ENCODE measurements around the gene IGF1.

Gene IGF1

GRCh38 chr12:102507301-102507700, 26.9 kb upstream of the IGF1 start:
- Mint-ChIP-seq H3K9me3 (peaks cover 5% of the 10 kb centered on the region), H3K27ac (no peak overlapping the region), H3K4me3 (no peak overlapping the region), H3K4me1 (no peaks in the 10 kb centered on the region), H3K36me3 (ENCODE audit: low read depth) (no peaks in the 10 kb centered on the region), H3K27me3 (peaks cover 2% of the 10 kb centered on the region)
- no peak for ATAC-seq
- DNase-seq: no peak

- no peaks in the 10 kb centered on the region for H3K4me1 Mint-ChIP-seq
- H3K36me3 Mint-ChIP-seq (ENCODE audit: low read depth): no peaks in the 10 kb centered on the region
- H3K27ac Mint-ChIP-seq: no peak overlapping the region
- ATAC-seq (no peak), DNase-seq (no peak)
- peaks cover 5% of the 10 kb centered on the region for H3K9me3 Mint-ChIP-seq
- H3K27me3 Mint-ChIP-seq: peaks cover 9% of the 10 kb centered on the region
- H3K4me3 Mint-ChIP-seq: no peak overlapping the region
Observed at GRCh38 chr12:102504871-102505270, 24.5 kb upstream of the IGF1 start.

DNA sequence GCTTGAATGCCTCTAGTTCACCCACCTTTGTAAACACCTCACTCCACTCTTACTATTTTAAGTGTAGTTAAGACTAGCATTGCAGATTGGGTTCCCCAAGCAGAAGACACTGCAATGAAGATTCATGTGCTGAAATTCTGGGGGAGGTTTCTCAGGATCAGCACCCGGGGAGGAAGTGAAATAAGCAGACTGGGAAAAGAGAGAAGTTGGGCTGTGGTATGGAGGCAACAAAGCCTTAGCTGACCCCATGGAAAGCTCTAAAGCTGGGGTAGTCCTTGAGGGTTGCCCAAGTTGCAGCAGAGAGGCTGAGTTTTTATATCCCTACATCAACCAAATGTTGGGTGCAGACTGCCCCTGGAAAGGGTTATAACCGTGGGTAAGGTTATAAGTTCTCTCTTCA, 23.9 kb upstream of the IGF1 start:
- no peaks in the 10 kb centered on the region for H3K36me3 Mint-ChIP-seq (ENCODE audit: low read depth)
- peaks cover 9% of the 10 kb centered on the region for H3K27me3 Mint-ChIP-seq
- peaks cover 5% of the 10 kb centered on the region for H3K9me3 Mint-ChIP-seq
- no peaks in the 10 kb centered on the region for H3K4me1 Mint-ChIP-seq
- ATAC-seq: no peak
- H3K4me3 Mint-ChIP-seq: no peak overlapping the region
- H3K27ac Mint-ChIP-seq: no peak overlapping the region
- DNase-seq: no peak

- Mint-ChIP-seq H3K36me3 (ENCODE audit: low read depth) (no peaks in the 10 kb centered on the region), H3K4me1 (no peaks in the 10 kb centered on the region), H3K27me3 (peaks cover 9% of the 10 kb centered on the region), H3K9me3 (peaks cover 5% of the 10 kb centered on the region), H3K4me3 (no peak overlapping the region), H3K27ac (no peak overlapping the region)
- DNase-seq: no peak
- no peak for ATAC-seq
Observed at GRCh38 chr12:102503831-102504230, 23.5 kb upstream of the IGF1 start.

- Mint-ChIP-seq H3K27me3 (peaks cover 9% of the 10 kb centered on the region), H3K27ac (no peak overlapping the region), H3K9me3 (peaks cover 5% of the 10 kb centered on the region), H3K4me3 (no peak overlapping the region), H3K36me3 (ENCODE audit: low read depth) (no peaks in the 10 kb centered on the region), H3K4me1 (no peaks in the 10 kb centered on the region)
- ATAC-seq: no peak
- DNase-seq: no peak
Observed at GRCh38 chr12:102503056-102503681, 22.8 kb upstream of the IGF1 start.

GRCh38 chr12:102501773-102502172, 21.4 kb upstream of the IGF1 start:
- Mint-ChIP-seq H3K27ac (no peak overlapping the region), H3K27me3 (peaks cover 9% of the 10 kb centered on the region), H3K9me3 (no peaks in the 10 kb centered on the region), H3K4me1 (no peaks in the 10 kb centered on the region), H3K4me3 (no peak overlapping the region), H3K36me3 (ENCODE audit: low read depth) (no peaks in the 10 kb centered on the region)
- ATAC-seq (no peak), DNase-seq (no peak)

DNA sequence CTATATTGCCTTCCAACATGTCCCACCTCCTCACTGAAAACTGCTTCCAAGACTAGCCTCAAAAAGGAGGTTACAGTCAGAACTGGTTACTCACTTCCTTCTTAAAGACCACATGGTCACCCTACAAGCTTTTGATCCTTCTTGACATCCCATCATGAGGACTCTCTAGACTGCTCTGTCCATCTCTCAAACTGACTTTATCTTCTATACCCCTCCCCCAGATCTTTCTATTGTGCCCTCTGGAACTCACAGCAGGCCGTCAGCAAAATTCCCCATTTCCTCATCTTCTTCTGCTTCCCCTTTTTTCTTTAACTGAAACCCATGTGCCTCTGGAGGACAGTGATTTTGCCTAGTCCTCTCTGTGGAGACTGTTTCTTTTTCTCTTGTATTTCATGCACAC, 18.1 kb upstream of the IGF1 start:
- Mint-ChIP-seq H3K36me3 (ENCODE audit: low read depth) (no peaks in the 10 kb centered on the region), H3K4me1 (no peaks in the 10 kb centered on the region), H3K27ac (no peak overlapping the region), H3K27me3 (peaks cover 26% of the 10 kb centered on the region), H3K9me3 (peaks cover 5% of the 10 kb centered on the region), H3K4me3 (no peak overlapping the region)
- ATAC-seq: no peak
- DNase-seq: no peak

- peaks cover 33% of the 10 kb centered on the region for H3K27me3 Mint-ChIP-seq
- ATAC-seq: no peak
- H3K9me3 Mint-ChIP-seq: peaks cover 10% of the 10 kb centered on the region
- no peak overlapping the region for H3K27ac Mint-ChIP-seq
- no peaks in the 10 kb centered on the region for H3K4me1 Mint-ChIP-seq
- peaks cover 1% of the 10 kb centered on the region for H3K36me3 Mint-ChIP-seq (ENCODE audit: low read depth)
- no peak for DNase-seq
- H3K4me3 Mint-ChIP-seq: no peak overlapping the region
Observed at GRCh38 chr12:102497743-102498142, 17.4 kb upstream of the IGF1 start.

GRCh38 chr12:102496591-102496990, 16.2 kb upstream of the IGF1 start:
- H3K27me3 Mint-ChIP-seq: peaks cover 36% of the 10 kb centered on the region
- H3K9me3 Mint-ChIP-seq: peaks cover 10% of the 10 kb centered on the region
- no peaks in the 10 kb centered on the region for H3K4me1 Mint-ChIP-seq
- no peak for DNase-seq
- no peak for ATAC-seq
- peaks cover 1% of the 10 kb centered on the region for H3K36me3 Mint-ChIP-seq (ENCODE audit: low read depth)
- H3K27ac Mint-ChIP-seq: no peak overlapping the region
- H3K4me3 Mint-ChIP-seq: no peak overlapping the region

DNA sequence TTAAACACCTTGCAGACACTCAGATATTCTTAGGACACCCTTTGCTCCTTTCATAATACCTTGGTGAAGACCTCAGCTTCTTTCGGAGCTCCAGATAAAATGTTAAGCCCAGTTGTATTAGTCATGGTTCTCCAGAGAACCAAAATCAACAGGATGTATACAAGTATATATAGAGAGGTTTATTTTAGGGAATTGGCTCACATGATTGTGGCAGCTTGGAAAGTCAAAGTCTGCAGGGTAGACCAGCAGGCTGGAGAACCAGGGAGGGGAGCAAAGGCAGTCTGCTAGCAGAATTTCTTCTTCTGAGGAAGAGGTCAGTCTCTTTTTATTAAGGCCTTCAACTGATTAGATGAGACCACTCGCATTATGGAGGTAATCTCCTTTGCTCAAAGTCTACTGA, 6.9 kb upstream of the IGF1 start:
- H3K27ac Mint-ChIP-seq: no peak overlapping the region
- ATAC-seq (no peak), DNase-seq (no peak)
- H3K4me3 Mint-ChIP-seq: no peak overlapping the region
- peaks cover 33% of the 10 kb centered on the region for H3K4me1 Mint-ChIP-seq
- no peaks in the 10 kb centered on the region for H3K36me3 Mint-ChIP-seq (ENCODE audit: low read depth)
- no peaks in the 10 kb centered on the region for H3K9me3 Mint-ChIP-seq
- peaks cover 15% of the 10 kb centered on the region for H3K27me3 Mint-ChIP-seq

GRCh38 chr12:102486153-102486552, 5.8 kb upstream of the IGF1 start:
- ATAC-seq (no peak), DNase-seq (no peak)
- peak overlapping the region; percentile 9 for H3K27ac Mint-ChIP-seq
- no peaks in the 10 kb centered on the region for H3K9me3 Mint-ChIP-seq
- H3K4me3 Mint-ChIP-seq: no peak overlapping the region
- H3K36me3 Mint-ChIP-seq (ENCODE audit: low read depth): no peaks in the 10 kb centered on the region
- H3K27me3 Mint-ChIP-seq: peaks cover 5% of the 10 kb centered on the region
- peaks cover 33% of the 10 kb centered on the region for H3K4me1 Mint-ChIP-seq

DNA sequence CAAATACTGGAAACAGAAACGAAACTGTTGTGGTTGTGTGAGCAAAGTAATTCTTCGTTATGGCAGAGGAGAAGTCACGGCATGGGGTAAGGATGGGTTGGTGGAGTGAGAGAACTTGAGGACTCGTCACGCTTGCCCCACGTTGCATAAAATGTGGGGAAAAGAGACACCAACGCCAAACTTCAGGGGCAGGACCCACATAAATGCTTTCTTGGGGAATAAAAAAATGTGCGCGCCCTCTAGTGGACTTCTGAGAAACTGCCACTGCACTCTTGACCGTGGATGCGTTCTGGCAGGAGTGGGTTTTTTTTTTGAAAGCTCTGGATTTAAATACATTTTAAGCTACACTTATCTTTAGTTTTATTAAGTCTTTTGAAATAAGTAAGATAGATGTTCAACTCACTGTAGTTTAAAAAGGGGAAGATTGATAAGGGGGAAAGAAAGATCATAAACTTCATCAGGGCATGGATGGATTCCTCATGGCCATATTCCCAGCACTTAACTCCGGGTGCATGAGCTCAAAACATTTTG, 4.1 kb upstream of the IGF1 start:
- Mint-ChIP-seq H3K4me1 (peaks cover 33% of the 10 kb centered on the region), H3K27ac (peak overlapping the region; percentile 97), H3K9me3 (no peaks in the 10 kb centered on the region), H3K36me3 (ENCODE audit: low read depth) (no peaks in the 10 kb centered on the region), H3K27me3 (peaks cover 4% of the 10 kb centered on the region), H3K4me3 (peak overlapping the region; percentile 66)
- DNase-seq (peak; percentile 69), ATAC-seq (peak; percentile 88)

- peak overlapping the region; percentile 66 for H3K4me3 Mint-ChIP-seq
- peak overlapping the region; percentile 97 for H3K27ac Mint-ChIP-seq
- no peaks in the 10 kb centered on the region for H3K9me3 Mint-ChIP-seq
Observed at GRCh38 chr12:102484017-102484416, 3.7 kb upstream of the IGF1 start.

GRCh38 chr12:102483466-102483865, 3.1 kb upstream of the IGF1 start:
- no peak for DNase-seq
- Mint-ChIP-seq H3K9me3 (no peaks in the 10 kb centered on the region), H3K4me3 (peak overlapping the region; percentile 66), H3K27me3 (peaks cover 4% of the 10 kb centered on the region), H3K4me1 (peaks cover 33% of the 10 kb centered on the region), H3K36me3 (ENCODE audit: low read depth) (no peaks in the 10 kb centered on the region), H3K27ac (peak overlapping the region; percentile 97)
- peak; percentile 69 for ATAC-seq

More at GRCh38 chr12:102484017-102484416, 3.7 kb upstream of the IGF1 start:
- Mint-ChIP-seq H3K4me1 (peaks cover 33% of the 10 kb centered on the region), H3K36me3 (ENCODE audit: low read depth) (no peaks in the 10 kb centered on the region), H3K27me3 (peaks cover 4% of the 10 kb centered on the region)
- DNase-seq (no peak), ATAC-seq (peak; percentile 35)

DNA sequence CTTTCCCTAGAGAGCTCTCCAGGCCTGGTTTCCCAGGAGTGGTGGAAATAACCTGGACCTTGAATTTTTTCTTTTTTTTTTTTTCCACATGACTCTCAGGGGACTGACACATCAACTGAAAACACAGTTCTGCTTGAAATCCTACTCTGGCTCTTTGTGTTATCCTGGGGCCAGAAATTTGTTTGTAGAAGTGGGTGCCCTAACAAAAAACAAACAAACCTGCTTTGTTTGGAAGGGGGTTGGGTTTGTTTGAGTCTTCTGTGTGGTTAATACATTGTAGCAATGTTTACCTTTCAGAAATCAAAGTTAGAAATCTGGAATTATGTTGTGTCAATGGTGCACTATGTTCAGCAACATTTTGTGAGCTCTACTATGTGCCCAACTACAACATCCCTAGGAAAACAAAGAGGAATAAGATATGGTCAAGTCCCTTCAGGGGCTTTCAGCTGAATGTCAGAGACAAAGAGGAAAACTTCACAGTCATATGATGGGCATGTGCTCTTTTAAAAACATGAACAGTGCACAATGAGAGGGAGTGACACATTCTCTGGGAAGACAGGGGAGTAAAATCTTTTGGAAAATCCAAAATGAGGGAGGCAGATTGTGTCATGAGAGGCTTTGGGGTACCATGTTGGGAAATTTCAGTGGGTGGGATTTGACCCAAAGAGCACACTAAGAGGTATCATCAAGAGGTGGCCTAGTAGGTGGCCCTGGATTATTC, 1.5 kb upstream of the IGF1 start:
- Mint-ChIP-seq H3K36me3 (ENCODE audit: low read depth) (no peaks in the 10 kb centered on the region), H3K27me3 (peaks cover 4% of the 10 kb centered on the region), H3K27ac (peak overlapping the region; percentile 67), H3K4me1 (peaks cover 41% of the 10 kb centered on the region), H3K9me3 (no peaks in the 10 kb centered on the region), H3K4me3 (no peak overlapping the region)
- ATAC-seq (no peak), DNase-seq (no peak)

All from activated naive CD8-positive, alpha-beta T cell treated with anti-CD3 and anti-CD28 coated beads, Interleukin-2, amount 50 U/mL, for 24 hours (primary cell).